KOPT-K1 (cell line): ENCODE data around the gene FAR2.
"Not testable (repeated sequence)": the region's sequence is repeated elsewhere in the genome, so short reads cannot be mapped to it uniquely, and the experiment has no call there.

Source experiments
- H3K27ac ChIP-seq: fragments of 200-600 bp; sonication (generic); 2 replicates; pipeline ENCODE4 v1.5.1; 2016; ENCODE audit warnings: antibody characterized with exemption, mild to moderate bottlenecking, low read depth, low read length; ENCODE audit not compliant: poor library complexity, severe bottlenecking
- H3K36me3 ChIP-seq: fragments of 200-600 bp; sonication (generic); 2 replicates; pipeline ENCODE4 v1.5.1; 2017; ENCODE audit warnings: antibody characterized with exemption, mild to moderate bottlenecking, low read length, moderate library complexity; ENCODE audit not compliant: insufficient read depth
- H3K9me3 ChIP-seq: fragments of 200-600 bp; sonication (generic); 2 replicates; pipeline ENCODE4 v1.5.1; 2017; ENCODE audit warnings: antibody characterized with exemption, low read length, mild to moderate bottlenecking; ENCODE audit not compliant: insufficient read depth, poor library complexity, severe bottlenecking

FAR2 gene

DNA sequence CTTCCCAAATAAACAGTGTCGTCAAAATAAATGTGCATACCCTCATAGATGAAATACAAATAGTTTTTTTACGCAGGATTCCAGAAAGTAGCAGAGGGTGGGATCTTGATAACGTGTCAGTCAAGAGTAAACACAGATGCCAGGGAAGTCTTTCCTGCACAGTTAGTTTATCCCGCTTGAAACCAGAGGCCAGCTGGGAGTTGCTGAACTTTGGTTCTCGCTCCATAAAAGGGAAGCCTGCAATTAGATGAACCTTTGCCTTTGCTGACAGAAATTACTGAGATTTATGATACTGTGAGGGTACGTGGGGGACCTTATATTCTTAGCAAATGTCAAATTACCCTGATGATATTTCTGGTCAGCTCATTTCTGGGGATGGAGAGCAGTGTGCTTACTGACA is 18.9 kb downstream of the FAR2 start:
- Histone ChIP-seq H3K36me3 (peaks cover 16% of the 10 kb centered on the region; the same call in 1 of the 2 replicates), H3K9me3 (peaks cover 13% of the 10 kb centered on the region), H3K27ac (no peak overlapping the region)

- Histone ChIP-seq H3K9me3 (peaks cover 13% of the 10 kb centered on the region), H3K36me3 (peaks cover 16% of the 10 kb centered on the region)
- H3K27ac ChIP-seq, result not testable (repeated sequence)
These were observed 20.9 kb downstream of the FAR2 start for GRCh38 chr12:29169978-29170377.

DNA sequence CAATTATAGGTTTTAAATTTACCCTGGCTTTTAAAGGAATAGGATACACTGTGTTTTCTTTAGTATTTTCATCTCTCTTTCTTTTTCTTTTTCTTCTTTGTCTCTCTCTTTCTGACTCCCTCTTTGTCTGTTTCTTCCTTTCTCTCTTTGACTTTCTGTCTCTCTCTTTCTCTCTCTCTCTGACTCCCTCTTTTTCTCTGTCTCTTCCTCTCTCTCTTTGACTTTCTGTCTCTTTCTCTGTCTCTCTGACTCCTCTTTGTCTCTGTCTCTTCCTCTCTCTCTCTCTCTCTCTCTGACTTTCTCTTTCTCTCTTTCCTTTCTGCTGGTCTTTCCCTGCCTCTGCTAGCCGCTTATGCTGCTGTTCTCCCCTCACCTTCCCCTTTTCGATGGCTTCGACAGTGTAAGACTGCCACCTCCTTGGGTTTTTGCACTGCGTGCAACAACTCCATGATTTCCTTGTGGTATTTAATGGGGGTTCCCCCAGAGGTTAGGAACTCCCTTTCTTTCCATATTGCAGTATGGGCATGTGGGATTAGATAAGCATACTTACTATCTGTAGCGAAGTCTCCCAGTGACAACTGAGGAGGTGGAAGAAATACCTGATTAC is 21.5 kb downstream of the FAR2 start:
- not testable (repeated sequence) for H3K27ac ChIP-seq
- H3K9me3 ChIP-seq, result peaks cover 13% of the 10 kb centered on the region
- peaks cover 16% of the 10 kb centered on the region for H3K36me3 ChIP-seq

GRCh38 chr12:29171421-29172258 is 22.6 kb downstream of the FAR2 start:
- H3K9me3 ChIP-seq, result peaks cover 13% of the 10 kb centered on the region
- no peak overlapping the region for H3K27ac ChIP-seq
- H3K36me3 ChIP-seq, result peaks cover 16% of the 10 kb centered on the region

DNA sequence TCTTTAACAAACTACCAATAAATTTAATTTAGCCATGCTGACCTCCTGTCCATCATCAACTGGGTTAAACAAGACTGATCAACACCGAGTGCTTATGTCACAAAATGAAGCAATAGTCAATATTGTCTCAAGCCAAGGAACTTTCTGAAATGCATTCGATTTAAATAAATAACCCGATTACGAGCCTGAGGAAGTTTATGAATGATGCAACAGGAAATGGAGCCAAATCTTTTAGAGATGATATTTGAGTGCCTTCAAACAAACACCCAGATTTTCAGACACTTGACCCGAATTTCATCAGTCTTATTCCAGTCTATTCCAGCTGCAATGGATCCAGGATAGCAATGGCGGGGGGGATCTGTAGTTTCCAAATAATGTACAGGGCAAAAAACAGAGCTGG is 27.9 kb downstream of the FAR2 start:
- H3K27ac ChIP-seq, result no peak overlapping the region
- peaks cover 2% of the 10 kb centered on the region for H3K9me3 ChIP-seq
- H3K36me3 ChIP-seq, result peaks cover 2% of the 10 kb centered on the region

GRCh38 chr12:29182247-29182646 is 33.2 kb downstream of the FAR2 start:
- H3K9me3 ChIP-seq, H3K36me3 ChIP-seq, H3K27ac ChIP-seq: not testable (repeated sequence)

GRCh38 chr12:29187756-29188155 is 38.7 kb downstream of the FAR2 start:
- Histone ChIP-seq H3K27ac (no peak overlapping the region), H3K36me3 (no peaks in the 10 kb centered on the region)

GRCh38 chr12:29191267-29191850 is 42.3 kb downstream of the FAR2 start:
- Histone ChIP-seq H3K36me3 (no peaks in the 10 kb centered on the region), H3K27ac (no peak overlapping the region), H3K9me3 (no peaks in the 10 kb centered on the region)

More at GRCh38 chr12:29187756-29188155, 38.7 kb downstream of the FAR2 start:
- no peaks in the 10 kb centered on the region for H3K9me3 ChIP-seq

- H3K9me3 ChIP-seq, result peaks cover 17% of the 10 kb centered on the region
- no peak overlapping the region for H3K27ac ChIP-seq
- no peaks in the 10 kb centered on the region for H3K36me3 ChIP-seq
These were observed 49.8 kb downstream of the FAR2 start for GRCh38 chr12:29198901-29199300.

DNA sequence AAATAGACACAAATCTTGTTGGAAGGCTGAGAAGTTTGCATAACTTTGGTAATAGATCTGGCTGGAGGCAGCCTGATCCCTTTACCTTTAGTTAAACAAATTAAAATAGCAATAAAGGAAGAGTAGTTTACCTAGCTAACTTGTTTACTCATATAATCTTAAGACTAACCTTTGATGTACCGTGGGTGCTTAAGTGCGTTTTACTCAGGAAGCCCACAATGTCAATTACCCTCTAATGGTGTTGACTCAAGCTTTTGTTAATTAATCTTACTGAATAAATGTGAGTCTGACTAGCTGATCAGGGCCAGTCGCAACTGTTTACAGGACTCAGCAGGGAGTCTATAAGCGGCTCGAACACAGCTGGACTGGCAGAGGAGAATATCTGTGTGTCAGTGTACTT is 51.5 kb downstream of the FAR2 start:
- Histone ChIP-seq H3K9me3 (peaks cover 17% of the 10 kb centered on the region), H3K36me3 (no peaks in the 10 kb centered on the region), H3K27ac (no peak overlapping the region)

- H3K27ac ChIP-seq, result no peak overlapping the region
- peaks cover 17% of the 10 kb centered on the region for H3K9me3 ChIP-seq
- H3K36me3 ChIP-seq, result no peaks in the 10 kb centered on the region
These were observed 52.2 kb downstream of the FAR2 start for GRCh38 chr12:29201296-29201695.

DNA sequence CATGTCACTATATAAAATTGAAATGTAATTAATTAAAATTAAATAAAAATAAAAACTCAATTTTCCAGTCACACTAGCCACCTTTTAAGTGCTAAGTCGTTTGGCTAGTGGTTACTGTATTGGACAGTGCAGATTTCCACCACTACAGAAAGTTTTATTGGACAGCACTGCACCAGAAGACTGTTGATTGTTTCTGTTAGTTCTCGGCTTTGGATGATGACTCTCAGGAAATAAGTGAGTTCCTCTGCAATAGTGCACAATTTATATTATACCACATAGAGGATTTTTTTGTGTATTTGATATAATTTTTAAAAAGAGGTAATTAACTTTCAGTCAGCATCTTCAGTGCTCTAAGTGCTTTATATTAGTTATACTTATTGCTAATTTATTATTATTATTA is 52.7 kb downstream of the FAR2 start:
- peaks cover 17% of the 10 kb centered on the region for H3K9me3 ChIP-seq
- no peak overlapping the region for H3K27ac ChIP-seq
- H3K36me3 ChIP-seq, result no peaks in the 10 kb centered on the region

DNA sequence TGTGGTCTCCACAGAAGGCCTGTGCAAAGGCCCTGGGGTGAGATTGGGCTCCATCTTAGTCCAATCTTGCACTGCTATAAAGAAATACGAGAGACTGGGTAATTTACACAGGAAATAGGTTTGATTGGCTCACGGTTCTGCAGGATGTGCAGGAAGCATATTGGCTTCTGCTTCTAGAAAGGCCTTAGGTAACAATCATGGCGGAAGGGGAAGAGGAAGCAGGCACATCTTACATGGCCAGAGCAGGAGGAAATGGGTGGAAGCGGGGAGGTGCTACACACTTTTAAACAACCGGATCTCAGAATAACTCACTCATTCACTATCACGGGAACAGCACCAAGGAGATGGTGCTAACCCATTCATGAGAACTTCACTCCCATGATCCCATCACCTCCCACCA is 55.4 kb downstream of the FAR2 start:
- Histone ChIP-seq H3K36me3 (no peaks in the 10 kb centered on the region), H3K9me3 (peaks cover 17% of the 10 kb centered on the region), H3K27ac (no peak overlapping the region)

GRCh38 chr12:29207120-29207519 is 58.0 kb downstream of the FAR2 start:
- H3K27ac ChIP-seq, result no peak overlapping the region
- peaks cover 11% of the 10 kb centered on the region for H3K9me3 ChIP-seq
- H3K36me3 ChIP-seq, result no peaks in the 10 kb centered on the region

- H3K36me3 ChIP-seq, result no peaks in the 10 kb centered on the region
- H3K27ac ChIP-seq, result no peak overlapping the region
These were observed 59.0 kb downstream of the FAR2 start for GRCh38 chr12:29208060-29208459.

More at GRCh38 chr12:29208060-29208459, 59.0 kb downstream of the FAR2 start:
- H3K9me3 ChIP-seq, result peaks cover 3% of the 10 kb centered on the region
